Mucosa of stomach (tissue), 1 donor: Measurements from ENCODE around the gene DTX1.

Experiments used
- H3K27me3 ChIP-seq: one replicate; pipeline ENCODE4 v1.7.0; 2013; ENCODE audit warnings: mild to moderate bottlenecking, low read length; ENCODE audit not compliant: control insufficient read depth, insufficient read depth
- H3K36me3 ChIP-seq: one replicate; pipeline ENCODE4 v1.7.0; 2013; ENCODE audit warnings: low read length; ENCODE audit not compliant: control insufficient read depth, insufficient read depth
- H3K4me1 ChIP-seq: one replicate; pipeline ENCODE4 v1.7.0; 2013; ENCODE audit warnings: mild to moderate bottlenecking, low read length; ENCODE audit not compliant: control insufficient read depth, insufficient read depth
- H3K4me3 ChIP-seq: one replicate; pipeline ENCODE4 v1.7.0; 2013; ENCODE audit warnings: low read length
- H3K9ac ChIP-seq: one replicate; pipeline ENCODE4 v1.7.0; 2013; ENCODE audit warnings: mild to moderate bottlenecking, low read length, moderate library complexity
- H3K9me3 ChIP-seq: one replicate; pipeline ENCODE4 v1.7.0; 2013; ENCODE audit warnings: mild to moderate bottlenecking, low read length, moderate library complexity; ENCODE audit not compliant: control insufficient read depth
- donor health status: Pancreatic carcinoma.

The DTX1 gene

GRCh38 chr12:113092607-113093408 lies 36.3 kb downstream of the DTX1 start:
- Histone ChIP-seq H3K4me3 (no peak overlapping the region), H3K9ac (no peak overlapping the region), H3K27me3 (peaks cover 24% of the 10 kb centered on the region), H3K36me3 (no peaks in the 10 kb centered on the region), H3K4me1 (peaks cover 3% of the 10 kb centered on the region), H3K9me3 (no peaks in the 10 kb centered on the region)

- no peak overlapping the region for H3K4me3 ChIP-seq
- no peaks in the 10 kb centered on the region for H3K36me3 ChIP-seq
- no peaks in the 10 kb centered on the region for H3K9me3 ChIP-seq
- H3K4me1 ChIP-seq, result peaks cover 8% of the 10 kb centered on the region
- no peak overlapping the region for H3K9ac ChIP-seq
- peaks cover 20% of the 10 kb centered on the region for H3K27me3 ChIP-seq
Measured at GRCh38 chr12:113093409-113094101, 37.0 kb downstream of the DTX1 start.

DNA sequence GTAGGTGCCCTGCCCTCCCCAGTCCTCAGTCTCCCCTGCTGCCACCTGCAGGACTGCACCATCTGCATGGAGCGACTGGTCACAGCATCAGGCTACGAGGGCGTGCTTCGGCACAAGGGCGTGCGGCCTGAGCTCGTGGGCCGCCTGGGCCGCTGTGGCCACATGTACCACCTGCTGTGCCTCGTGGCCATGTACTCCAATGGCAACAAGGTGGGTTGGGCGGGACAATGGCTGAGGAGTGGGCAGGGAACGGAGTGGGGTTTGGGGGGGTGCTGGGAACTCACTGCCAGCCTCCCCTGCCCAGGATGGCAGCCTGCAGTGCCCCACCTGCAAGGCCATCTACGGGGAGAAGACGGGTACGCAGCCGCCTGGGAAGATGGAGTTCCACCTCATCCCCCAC lies 38.2 kb downstream of the DTX1 start:
- H3K27me3 ChIP-seq, result peaks cover 17% of the 10 kb centered on the region
- H3K9me3 ChIP-seq, result no peaks in the 10 kb centered on the region
- H3K9ac ChIP-seq, result no peak overlapping the region
- no peaks in the 10 kb centered on the region for H3K36me3 ChIP-seq
- peaks cover 12% of the 10 kb centered on the region for H3K4me1 ChIP-seq
- no peak overlapping the region for H3K4me3 ChIP-seq

- no peak overlapping the region for H3K4me3 ChIP-seq
- H3K9me3 ChIP-seq, result no peaks in the 10 kb centered on the region
- H3K27me3 ChIP-seq, result peaks cover 15% of the 10 kb centered on the region
- H3K9ac ChIP-seq, result no peak overlapping the region
- no peaks in the 10 kb centered on the region for H3K36me3 ChIP-seq
- H3K4me1 ChIP-seq, result peaks cover 12% of the 10 kb centered on the region
Measured at GRCh38 chr12:113095405-113095804, 38.9 kb downstream of the DTX1 start.

DNA sequence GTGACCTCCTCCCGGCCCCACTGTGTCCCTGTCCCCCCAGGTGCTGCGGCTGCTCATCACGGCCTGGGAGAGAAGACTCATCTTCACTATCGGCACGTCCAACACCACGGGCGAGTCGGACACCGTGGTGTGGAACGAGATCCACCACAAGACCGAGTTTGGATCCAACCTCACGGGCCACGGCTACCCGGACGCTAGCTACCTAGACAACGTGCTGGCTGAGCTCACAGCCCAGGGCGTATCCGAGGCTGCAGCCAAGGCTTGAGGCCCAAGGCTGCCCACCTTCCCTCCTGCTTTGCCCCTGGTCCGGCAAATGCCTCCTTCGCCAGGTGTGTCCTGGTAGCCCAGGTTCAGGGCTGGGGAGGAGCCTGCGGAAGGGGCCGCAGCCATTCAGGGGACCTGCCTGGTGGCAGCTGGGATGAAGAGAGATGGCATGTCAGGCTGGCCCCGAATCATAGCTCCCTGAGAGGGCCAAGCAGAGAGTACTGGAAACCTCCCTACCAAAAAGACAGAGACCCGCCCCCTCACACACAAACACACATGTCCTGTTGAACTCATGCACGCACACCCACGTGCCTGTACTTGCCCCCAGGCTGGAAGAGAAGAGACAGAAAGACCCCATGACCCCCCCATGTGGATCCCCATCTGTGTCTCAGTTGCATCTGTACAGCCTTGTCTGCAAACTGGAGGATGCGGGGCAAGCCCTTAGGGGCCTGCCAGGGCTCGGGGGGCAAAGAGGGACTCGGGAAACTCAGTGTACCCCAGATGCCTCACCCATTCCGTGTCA lies 40.3 kb downstream of the DTX1 start:
- Histone ChIP-seq H3K4me3 (no peak overlapping the region), H3K9me3 (no peaks in the 10 kb centered on the region), H3K36me3 (peaks cover 5% of the 10 kb centered on the region), H3K27me3 (peaks cover 7% of the 10 kb centered on the region), H3K9ac (no peak overlapping the region), H3K4me1 (peaks cover 12% of the 10 kb centered on the region)

DNA sequence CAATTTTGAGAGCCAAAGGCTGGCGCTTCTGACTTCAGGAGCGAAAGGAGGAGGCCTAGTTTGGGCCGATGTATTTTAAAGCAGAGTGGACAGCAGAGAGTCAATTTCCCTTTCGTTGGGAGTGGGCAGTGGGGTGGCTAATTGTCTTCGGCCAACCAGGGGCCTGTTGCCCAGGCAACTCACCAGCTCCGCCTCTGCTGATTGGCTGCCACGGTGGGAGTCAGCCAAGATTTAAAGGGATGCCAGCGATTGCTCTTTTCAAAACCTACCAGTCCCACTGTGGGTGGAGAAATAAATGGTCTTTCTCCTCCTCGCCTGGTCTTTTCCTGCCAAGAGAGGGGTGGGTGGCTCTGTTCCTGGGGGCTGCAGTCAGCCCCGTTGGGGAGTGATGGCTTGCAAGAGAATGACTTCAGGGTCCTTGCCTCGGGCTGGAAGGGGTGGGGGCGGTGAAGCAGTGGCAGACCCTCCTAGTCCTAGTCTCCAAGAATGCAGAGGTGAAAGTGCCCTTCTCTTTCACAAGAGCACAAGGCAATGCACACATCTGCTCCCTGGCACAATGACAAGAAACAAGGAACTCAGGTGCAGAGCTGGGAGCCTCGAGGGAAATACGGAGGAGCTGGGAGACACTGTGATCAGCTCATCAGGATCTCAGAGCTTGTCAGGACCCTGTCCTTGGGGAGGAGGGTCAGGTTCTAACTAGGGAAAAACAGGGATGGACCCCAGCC lies 41.3 kb downstream of the DTX1 start:
- no peak overlapping the region for H3K9ac ChIP-seq
- peaks cover 5% of the 10 kb centered on the region for H3K27me3 ChIP-seq
- no peak overlapping the region for H3K4me3 ChIP-seq
- H3K36me3 ChIP-seq, result peaks cover 5% of the 10 kb centered on the region
- no peaks in the 10 kb centered on the region for H3K9me3 ChIP-seq
- H3K4me1 ChIP-seq, result peaks cover 11% of the 10 kb centered on the region

- H3K4me1 ChIP-seq, result peaks cover 9% of the 10 kb centered on the region
- H3K36me3 ChIP-seq, result peaks cover 5% of the 10 kb centered on the region
- H3K27me3 ChIP-seq, result peaks cover 2% of the 10 kb centered on the region
- H3K9ac ChIP-seq, result no peak overlapping the region
- H3K9me3 ChIP-seq, result no peaks in the 10 kb centered on the region
- no peak overlapping the region for H3K4me3 ChIP-seq
Measured at GRCh38 chr12:113098441-113099028, 42.0 kb downstream of the DTX1 start.

DNA sequence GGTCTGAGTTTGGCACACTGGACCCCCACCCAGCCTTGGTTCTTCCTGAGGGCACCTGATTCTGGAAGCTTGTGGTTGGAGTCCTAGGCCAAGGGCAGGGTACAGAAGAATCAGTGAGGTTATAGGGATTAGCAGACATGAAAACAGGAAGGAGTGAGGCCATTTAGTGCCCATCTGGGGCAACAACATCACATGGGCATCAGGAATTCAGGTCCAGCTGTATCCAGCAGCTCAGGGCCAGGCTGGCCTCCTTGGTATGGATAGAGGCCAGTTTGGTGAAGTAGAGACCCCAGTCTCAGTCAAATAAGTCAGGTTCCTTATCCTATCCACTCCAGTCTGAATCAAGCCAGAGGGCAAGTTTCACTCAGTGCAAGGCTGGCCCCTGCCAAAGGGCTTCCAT lies 42.8 kb downstream of the DTX1 start:
- peaks cover 9% of the 10 kb centered on the region for H3K4me1 ChIP-seq
- no peaks in the 10 kb centered on the region for H3K27me3 ChIP-seq
- no peaks in the 10 kb centered on the region for H3K9me3 ChIP-seq
- peaks cover 5% of the 10 kb centered on the region for H3K36me3 ChIP-seq
- H3K4me3 ChIP-seq, result no peak overlapping the region
- H3K9ac ChIP-seq, result no peak overlapping the region

GRCh38 chr12:113099764-113100163 lies 43.2 kb downstream of the DTX1 start:
- Histone ChIP-seq H3K27me3 (no peaks in the 10 kb centered on the region), H3K9me3 (no peaks in the 10 kb centered on the region), H3K36me3 (peaks cover 5% of the 10 kb centered on the region), H3K4me3 (no peak overlapping the region), H3K4me1 (peaks cover 9% of the 10 kb centered on the region), H3K9ac (no peak overlapping the region)

DNA sequence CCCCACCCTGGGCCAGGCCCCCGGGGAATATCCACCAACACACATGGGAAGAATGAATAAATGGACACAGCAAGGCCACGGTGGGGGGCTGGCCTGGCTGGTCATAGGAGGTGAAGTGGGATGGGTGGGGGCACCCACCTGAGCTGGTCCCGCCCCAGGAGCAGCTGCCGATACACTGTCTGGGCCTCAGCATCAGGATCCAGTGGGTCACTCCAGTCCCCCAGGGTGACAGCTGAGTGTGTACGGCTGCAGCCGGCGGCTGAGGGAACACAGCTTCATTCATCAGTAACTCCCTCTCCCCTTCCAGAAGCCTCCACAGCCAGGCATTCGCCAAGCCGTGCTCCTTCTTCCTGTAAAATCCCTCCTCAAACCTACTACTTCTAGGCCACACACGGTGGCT lies 45.2 kb downstream of the DTX1 start:
- Histone ChIP-seq H3K4me1 (peaks cover 9% of the 10 kb centered on the region), H3K4me3 (no peak overlapping the region), H3K9me3 (no peaks in the 10 kb centered on the region), H3K27me3 (no peaks in the 10 kb centered on the region), H3K9ac (no peak overlapping the region), H3K36me3 (peaks cover 5% of the 10 kb centered on the region)

GRCh38 chr12:113102811-113103210 lies 46.3 kb downstream of the DTX1 start:
- no peaks in the 10 kb centered on the region for H3K27me3 ChIP-seq

More at GRCh38 chr12:113102811-113103210, 46.3 kb downstream of the DTX1 start:
- Histone ChIP-seq H3K9me3 (no peaks in the 10 kb centered on the region), H3K4me1 (peaks cover 9% of the 10 kb centered on the region), H3K9ac (no peak overlapping the region), H3K4me3 (no peak overlapping the region), H3K36me3 (peaks cover 7% of the 10 kb centered on the region)
